HepG2 (cell line): ENCODE data around the gene PP2D1. TPM values are rescaled to one million over a fixed set of nuclear protein-coding genes. Genes with fewer than 3 reads are reported as not detected.

Source experiments
- BRCA1 ChIP-seq: sonication (generic); formaldehyde crosslinking; IDR thresholded peaks from 2 replicates; pipeline ENCODE4 v1.4.0; 2020; ENCODE audit warnings: missing genetic modification reagents
- CBFB ChIP-seq: sonication (generic); formaldehyde crosslinking; IDR thresholded peaks from 2 replicates; pipeline ENCODE4 v1.4.0; 2020; ENCODE audit warnings: missing genetic modification reagents
- CC2D1A ChIP-seq: sonication (generic); formaldehyde crosslinking; IDR thresholded peaks from 2 replicates; pipeline ENCODE4 v1.8.1; 2023; ENCODE audit warnings: mild to moderate bottlenecking, missing genetic modification reagents
- EED ChIP-seq: sonication (generic); formaldehyde crosslinking; IDR thresholded peaks from 2 replicates; pipeline ENCODE4 v1.5.0; 2020; ENCODE audit warnings: mild to moderate bottlenecking, missing genetic modification reagents
- ESRRA ChIP-seq: sonication (generic); formaldehyde crosslinking; IDR thresholded peaks from 2 replicates; pipeline ENCODE4 v1.5.1; 2020; ENCODE audit warnings: mild to moderate bottlenecking, low read depth, missing genetic modification reagents
- HIVEP1 ChIP-seq: sonication (generic); formaldehyde crosslinking; IDR thresholded peaks from 2 replicates; pipeline ENCODE4 v1.4.0; 2020; ENCODE audit warnings: mild to moderate bottlenecking, missing genetic modification reagents
- HNF4A ChIP-seq: sonication (generic); formaldehyde crosslinking; IDR thresholded peaks from 2 replicates; pipeline ENCODE4 v1.4.0; 2020; ENCODE audit warnings: missing genetic modification reagents
- HNRNPL ChIP-seq: fragments of 200-400 bp; formaldehyde crosslinking; IDR thresholded peaks from 2 replicates; pipeline ENCODE4 v1.6.1; 2017; ENCODE audit warnings: mild to moderate bottlenecking, low read depth, low read length
- KDM5A ChIP-seq: fragments of 200-600 bp; sonication (generic); IDR thresholded peaks from 2 replicates; pipeline ENCODE4 v1.7.0; 2018; ENCODE audit warnings: antibody characterized with exemption, mild to moderate bottlenecking, low read length, borderline replicate concordance
- MED1 ChIP-seq: sonication (generic); formaldehyde crosslinking; IDR thresholded peaks from 2 replicates; pipeline ENCODE4 v1.4.0; 2020; ENCODE audit warnings: missing genetic modification reagents
- NFKB2 ChIP-seq: sonication (generic); formaldehyde crosslinking; IDR thresholded peaks from 2 replicates; pipeline ENCODE4 v1.4.0; 2020; ENCODE audit warnings: missing genetic modification reagents, borderline replicate concordance
- PITX1 ChIP-seq: sonication (generic); formaldehyde crosslinking; IDR thresholded peaks from 2 replicates; pipeline ENCODE4 v1.5.1; 2020; ENCODE audit warnings: mild to moderate bottlenecking, missing genetic modification reagents
- SMARCE1 ChIP-seq: fragments of 450-650 bp; IDR thresholded peaks from 2 replicates; pipeline ENCODE4 v1.6.1; 2017; ENCODE audit warnings: borderline replicate concordance
- SP1 ChIP-seq, 2 experiments: fragments of 450-650 bp in 1 of 2; sonication (generic) in 1 of 2; formaldehyde crosslinking in 1 of 2; IDR thresholded peaks; 2 replicates each; pipeline versions ENCODE4 v1.4.0 to v1.6.1; 2016 to 2020; ENCODE audit warnings: missing genetic modification reagents in 1 of 2
- TCF7 ChIP-seq: sonication (generic); IDR thresholded peaks from 2 replicates; pipeline ENCODE4 v1.6.1; 2016; ENCODE audit warnings: antibody characterized with exemption, low read depth
- WIZ ChIP-seq: sonication (generic); formaldehyde crosslinking; IDR thresholded peaks from 2 replicates; pipeline ENCODE4 v1.5.1; 2020; ENCODE audit warnings: mild to moderate bottlenecking, missing genetic modification reagents
- ZMYM2 ChIP-seq: sonication (generic); formaldehyde crosslinking; IDR thresholded peaks from 2 replicates; pipeline ENCODE4 v1.8.0; 2022; ENCODE audit warnings: mild to moderate bottlenecking, missing genetic modification reagents
- ZNF121 ChIP-seq: sonication (generic); formaldehyde crosslinking; IDR thresholded peaks from 2 replicates; pipeline ENCODE4 v1.5.0; 2020; ENCODE audit warnings: mild to moderate bottlenecking, missing genetic modification reagents
- ZNF136 ChIP-seq: sonication (generic); formaldehyde crosslinking; IDR thresholded peaks from 2 replicates; pipeline ENCODE4 v1.8.1; 2022; ENCODE audit warnings: low read depth, mild to moderate bottlenecking, moderate library complexity, missing genetic modification reagents
- ZNF274 ChIP-seq: sonication (generic); formaldehyde crosslinking; IDR thresholded peaks from 2 replicates; pipeline ENCODE4 v1.5.1; 2020; ENCODE audit warnings: mild to moderate bottlenecking, missing genetic modification reagents
- ZNF335 ChIP-seq: sonication (generic); formaldehyde crosslinking; IDR thresholded peaks from 2 replicates; pipeline ENCODE4 v1.4.0; 2020; ENCODE audit warnings: missing genetic modification reagents
- ZNF557 ChIP-seq: sonication (generic); formaldehyde crosslinking; IDR thresholded peaks from 2 replicates; pipeline ENCODE4 v1.4.0; 2020; ENCODE audit warnings: missing genetic modification reagents
- ZNF598 ChIP-seq: sonication (generic); formaldehyde crosslinking; IDR thresholded peaks from 2 replicates; pipeline ENCODE4 v1.5.1; 2020; ENCODE audit warnings: mild to moderate bottlenecking, missing genetic modification reagents, borderline replicate concordance
- ZNF724P ChIP-seq: sonication (generic); formaldehyde crosslinking; IDR thresholded peaks from 2 replicates; pipeline ENCODE4 v1.8.0; 2022; ENCODE audit warnings: missing genetic modification reagents, borderline replicate concordance
- ZNF790 ChIP-seq: sonication (generic); formaldehyde crosslinking; IDR thresholded peaks from 2 replicates; pipeline ENCODE4 v1.8.0; 2022; ENCODE audit warnings: missing genetic modification reagents, mild to moderate bottlenecking, borderline replicate concordance
- ZSCAN21 ChIP-seq: sonication (generic); formaldehyde crosslinking; IDR thresholded peaks from 2 replicates; pipeline ENCODE4 v1.8.0; 2022; ENCODE audit warnings: mild to moderate bottlenecking, missing genetic modification reagents, moderate library complexity, borderline replicate concordance
- polyA plus RNA-seq, 8 experiments: library from polyadenylated mRNA; depleted of rRNA in 3 of 8; stranded (reverse) in 7 of 8; unstranded in 1 of 8; fragments of >200 nt; fragmentation: Illumina TruSeq in 4 of 8; extraction: Trizol in 4 of 8; gene quantifications; 2 replicates each; pipeline versions ENCODE4 v1.2.1 to v1.2.3, GENCODE V29; 2011 to 2016; ENCODE audit warnings: low read depth in 4 of 8, missing spikeins in 1 of 8, mixed read lengths in 1 of 8; ENCODE audit not compliant: insufficient read depth in 1 of 8
- total RNA-seq, 5 experiments: library from RNA; depleted of rRNA; stranded (reverse); fragments of >200 nt; fragmentation: Illumina TruSeq; extraction: Trizol; gene quantifications; 2 replicates each; pipeline ENCODE4 v1.2.3, GENCODE V29; 2016; ENCODE audit warnings: low read depth in 1 of 5
- TF ChIP-seq, protein P1 (sequence below): sonication (generic); formaldehyde crosslinking; IDR thresholded peaks from 2 replicates; pipeline ENCODE4 v1.8.1; 2023; ENCODE audit warnings: mild to moderate bottlenecking, missing genetic modification reagents
- TF ChIP-seq, protein P2 (sequence below): sonication (generic); formaldehyde crosslinking; IDR thresholded peaks from 2 replicates; pipeline ENCODE4 v1.5.1; 2020; ENCODE audit warnings: missing genetic modification reagents, mild to moderate bottlenecking, borderline replicate concordance
- TF ChIP-seq, protein P3 (sequence below): sonication (generic); formaldehyde crosslinking; IDR thresholded peaks from 2 replicates; pipeline ENCODE4 v1.4.0; 2020; ENCODE audit warnings: missing genetic modification reagents

The PP2D1 gene
- total and polyA plus RNA-seq, 2 of the 13 experiments (the other 11 are each of a cell fraction or from before 2014, with no cell fraction given) = not detected

DNA sequence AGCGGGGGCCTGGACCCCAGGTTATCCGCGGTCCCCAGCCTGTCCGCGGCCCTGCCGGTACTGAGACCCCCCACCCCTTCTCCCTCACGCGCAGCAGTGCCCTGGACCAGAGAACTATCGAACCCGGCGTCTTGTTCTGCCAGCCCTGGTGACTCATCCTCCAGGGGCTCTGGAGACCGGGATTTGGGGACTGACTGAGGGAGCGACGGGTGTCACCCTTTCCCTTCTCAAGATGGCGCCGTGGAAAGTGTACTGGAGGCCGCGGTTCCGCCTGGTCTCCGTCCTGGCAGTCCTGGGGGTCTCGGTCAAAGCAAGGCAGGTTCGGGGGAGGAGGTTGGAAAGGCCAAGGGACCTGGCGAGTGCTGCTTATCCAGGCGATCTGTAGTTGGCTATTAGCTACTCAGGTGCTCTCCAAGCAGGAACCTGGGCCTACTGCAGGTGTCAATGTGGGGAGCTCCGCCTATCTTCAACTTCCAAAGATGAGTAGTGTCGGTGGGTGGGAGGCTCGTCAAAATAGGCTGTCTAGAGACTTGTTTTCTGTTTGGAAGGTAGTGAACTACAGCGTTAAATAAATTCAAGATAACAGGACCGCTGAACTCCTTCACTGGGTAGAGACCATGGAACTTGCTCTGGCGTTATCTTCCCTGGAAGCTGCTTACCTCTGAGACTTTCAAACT lies 64.4 kb downstream of the PP2D1 start (continued):
- TF ChIP-seq KDM5A (peak; percentile 9; the same call in 1 of the 2 replicates), ZMYM2 (CRISPR knock-in tag) (0 out of 2 replicates have a peak, but pooled peaks have one; percentile 23), BRCA1 (CRISPR knock-in tag) (0 out of 2 replicates have a peak, but pooled peaks have one; percentile 47), ZNF121 (no peak), ZNF724P (CRISPR knock-in tag) (no peak), HNRNPL (no peak), HIVEP1 (CRISPR knock-in tag) (0 out of 2 replicates have a peak, but pooled peaks have one; percentile 24), ZNF335 (CRISPR knock-in tag) (0 out of 2 replicates have a peak, but pooled peaks have one; percentile 2), ZNF598 (peak; percentile 74; the same call in 1 of the 2 replicates), MED1 (CRISPR knock-in tag) (no peak), ZSCAN21 (CRISPR knock-in tag) (0 out of 2 replicates have a peak, but pooled peaks have one; percentile 6), HNF4A (CRISPR knock-in tag) (no peak), PITX1 (CRISPR knock-in tag) (no peak), WIZ (CRISPR knock-in tag) (no peak), ZNF557 (no peak), NFKB2 (CRISPR knock-in tag) (no peak), ESRRA (CRISPR knock-in tag) (0 out of 2 replicates have a peak, but pooled peaks have one; percentile 11), ZNF274 (CRISPR knock-in tag) (peak; percentile 40; the same call in 1 of the 2 replicates), TCF7 (no peak), SMARCE1 (no peak), EED (CRISPR knock-in tag) (no peak), SP1 (IDR thresholded peaks at IDR 0.05) (no peak), SP1 (CRISPR knock-in tag; IDR thresholded peaks at IDR 0.05) (no peak), ZNF790 (no peak; the same call in 1 of the 2 replicates), CBFB (CRISPR knock-in tag) (no peak), ZNF136 (CRISPR knock-in tag) (no peak), CC2D1A (CRISPR knock-in tag) (no peak)
- TF ChIP-seq, protein P1, sequence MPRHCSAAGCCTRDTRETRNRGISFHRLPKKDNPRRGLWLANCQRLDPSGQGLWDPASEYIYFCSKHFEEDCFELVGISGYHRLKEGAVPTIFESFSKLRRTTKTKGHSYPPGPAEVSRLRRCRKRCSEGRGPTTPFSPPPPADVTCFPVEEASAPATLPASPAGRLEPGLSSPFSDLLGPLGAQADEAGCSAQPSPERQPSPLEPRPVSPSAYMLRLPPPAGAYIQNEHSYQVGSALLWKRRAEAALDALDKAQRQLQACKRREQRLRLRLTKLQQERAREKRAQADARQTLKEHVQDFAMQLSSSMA (CRISPR knock-in tag) = peak; percentile 99
- TF ChIP-seq, protein P2, sequence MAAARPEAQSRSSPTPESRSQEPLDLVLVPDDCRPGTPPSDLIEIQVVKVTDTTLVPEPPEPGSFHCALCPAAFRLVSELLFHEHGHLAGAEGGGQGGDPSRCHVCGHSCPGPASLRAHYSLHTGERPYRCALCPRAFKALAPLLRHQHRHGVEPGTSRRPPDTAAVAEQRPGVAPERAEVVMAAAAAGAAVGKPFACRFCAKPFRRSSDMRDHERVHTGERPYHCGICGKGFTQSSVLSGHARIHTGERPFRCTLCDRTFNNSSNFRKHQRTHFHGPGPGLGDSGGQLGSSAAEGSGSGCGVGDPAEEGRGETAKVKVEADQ (CRISPR knock-in tag) = 0 out of 2 replicates have a peak, but pooled peaks have one; percentile 6
- TF ChIP-seq, protein P3, sequence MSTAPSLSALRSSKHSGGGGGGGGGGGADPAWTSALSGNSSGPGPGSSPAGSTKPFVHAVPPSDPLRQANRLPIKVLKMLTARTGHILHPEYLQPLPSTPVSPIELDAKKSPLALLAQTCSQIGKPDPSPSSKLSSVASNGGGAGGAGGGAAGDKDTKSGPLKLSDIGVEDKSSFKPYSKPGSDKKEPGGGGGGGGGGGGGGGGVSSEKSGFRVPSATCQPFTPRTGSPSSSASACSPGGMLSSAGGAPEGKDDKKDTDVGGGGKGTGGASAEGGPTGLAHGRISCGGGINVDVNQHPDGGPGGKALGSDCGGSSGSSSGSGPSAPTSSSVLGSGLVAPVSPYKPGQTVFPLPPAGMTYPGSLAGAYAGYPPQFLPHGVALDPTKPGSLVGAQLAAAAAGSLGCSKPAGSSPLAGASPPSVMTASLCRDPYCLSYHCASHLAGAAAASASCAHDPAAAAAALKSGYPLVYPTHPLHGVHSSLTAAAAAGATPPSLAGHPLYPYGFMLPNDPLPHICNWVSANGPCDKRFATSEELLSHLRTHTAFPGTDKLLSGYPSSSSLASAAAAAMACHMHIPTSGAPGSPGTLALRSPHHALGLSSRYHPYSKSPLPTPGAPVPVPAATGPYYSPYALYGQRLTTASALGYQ (CRISPR knock-in tag) = no peak
